Hepatocyte (in vitro differentiated cells): Measurements from ENCODE around the gene MSI2.

Experiments
- CTCF ChIP-seq: fragments of 200-600 bp; sonication (generic); IDR thresholded peaks from 2 replicates; pipeline ENCODE4 v1.5.1; 2016; ENCODE audit warnings: antibody characterized with exemption, mild to moderate bottlenecking; ENCODE audit not compliant: poor library complexity
- EZH2 ChIP-seq: fragments of 200-600 bp; sonication (generic); IDR thresholded peaks from 2 replicates; pipeline ENCODE4 v1.6.1; 2016; ENCODE audit warnings: antibody characterized with exemption, mild to moderate bottlenecking, borderline replicate concordance

- TF ChIP-seq CTCF (no peak), EZH2 (no peak)
Measured at GRCh38 chr17:57551321-57552079, 295.2 kb downstream of the MSI2 start.
